ENCODE measurements around the gene TNS1.
"Not testable (repeated sequence)": the region's sequence is repeated elsewhere in the genome, so short reads cannot be mapped to it uniquely, and the experiment has no call there.

Gene TNS1

GRCh38 chr2:217789003-217789735, 213.6 kb downstream of the TNS1 start:
- DNase-seq (ENCODE audit: low read depth in 4 of 4, low spot score in 1 of 4), result peak; percentile 53 to 65 (median 62)

- no peak for DNase-seq (ENCODE audit: low read depth in 4 of 4, low spot score in 1 of 4)
Observed at GRCh38 chr2:217788669-217789002, 214.2 kb downstream of the TNS1 start.

DNA sequence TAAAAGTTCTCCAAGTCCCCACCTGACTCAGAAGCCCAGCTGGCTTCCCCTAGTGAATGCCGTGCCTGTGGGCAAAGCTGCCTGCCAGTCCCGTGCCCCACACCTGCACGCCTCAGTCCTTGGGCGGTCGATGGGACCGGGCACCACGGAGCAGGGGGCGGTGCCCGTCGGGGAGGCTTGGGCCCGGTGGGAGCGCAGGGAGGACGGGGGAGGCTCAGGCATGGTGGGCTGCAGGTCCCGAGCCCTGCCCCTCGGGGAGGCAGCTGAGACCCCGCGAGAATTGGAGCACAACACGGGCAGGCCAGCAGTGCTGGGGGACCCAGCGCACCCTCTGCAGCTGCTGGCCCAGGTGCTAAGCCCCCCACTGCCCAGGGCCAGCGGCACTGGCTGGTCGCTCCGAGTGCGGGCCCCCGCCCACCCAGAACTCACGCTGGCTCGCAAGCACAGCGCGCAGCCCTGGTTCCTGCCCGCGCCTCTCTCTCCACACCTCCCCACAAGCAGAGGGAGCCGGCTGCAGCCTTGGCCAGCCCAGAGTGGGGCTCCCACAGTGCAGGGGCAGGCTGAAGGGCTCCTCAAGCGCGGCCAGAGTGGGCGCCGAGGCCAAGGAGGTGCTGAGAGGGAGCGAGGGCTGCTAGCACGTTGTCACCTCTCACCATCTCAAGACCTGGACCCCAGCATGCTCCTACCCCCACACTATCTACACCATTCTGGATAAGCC, 215.5 kb downstream of the TNS1 start:
- no peak for DNase-seq (ENCODE audit: low read depth in 4 of 4, low spot score in 1 of 4)

- DNase-seq (ENCODE audit: low read depth in 4 of 4, low spot score in 1 of 4), result not testable (repeated sequence)
Observed at GRCh38 chr2:217786560-217786959, 216.2 kb downstream of the TNS1 start.

DNA sequence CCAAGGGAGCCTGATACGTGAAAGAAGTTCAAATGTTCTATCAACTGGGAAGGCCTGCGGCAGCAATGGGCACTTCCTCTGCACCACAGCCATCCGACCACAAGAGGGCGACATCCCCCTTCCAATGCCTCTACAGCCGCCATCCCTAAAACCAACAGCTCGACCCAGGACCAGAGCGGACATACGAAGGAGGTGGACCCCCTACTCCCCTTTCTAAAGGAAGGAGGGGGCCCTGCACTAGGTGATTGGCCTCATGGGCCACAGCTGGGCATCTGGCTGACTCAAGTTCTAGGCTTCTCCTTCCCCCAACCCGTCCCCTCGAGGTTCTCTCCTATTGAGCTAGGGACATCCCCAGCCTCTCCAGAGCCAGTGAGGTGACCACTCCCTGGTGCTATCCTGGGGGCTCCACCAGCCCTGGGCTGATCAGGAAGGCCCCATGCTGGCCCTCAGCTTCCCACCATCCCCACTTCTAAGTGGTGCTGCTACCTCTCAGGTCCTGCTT, 217.2 kb downstream of the TNS1 start:
- DNase-seq (ENCODE audit: low read depth in 4 of 4, low spot score in 1 of 4), result peak; percentile 46 to 79 (median 60)

GRCh38 chr2:217784996-217785543, 217.7 kb downstream of the TNS1 start:
- DNase-seq (ENCODE audit: low read depth in 4 of 4, low spot score in 1 of 4), result no peak

GRCh38 chr2:217783243-217783642, 219.6 kb downstream of the TNS1 start:
- no peak for DNase-seq (ENCODE audit: low read depth in 4 of 4, low spot score in 1 of 4)

DNA sequence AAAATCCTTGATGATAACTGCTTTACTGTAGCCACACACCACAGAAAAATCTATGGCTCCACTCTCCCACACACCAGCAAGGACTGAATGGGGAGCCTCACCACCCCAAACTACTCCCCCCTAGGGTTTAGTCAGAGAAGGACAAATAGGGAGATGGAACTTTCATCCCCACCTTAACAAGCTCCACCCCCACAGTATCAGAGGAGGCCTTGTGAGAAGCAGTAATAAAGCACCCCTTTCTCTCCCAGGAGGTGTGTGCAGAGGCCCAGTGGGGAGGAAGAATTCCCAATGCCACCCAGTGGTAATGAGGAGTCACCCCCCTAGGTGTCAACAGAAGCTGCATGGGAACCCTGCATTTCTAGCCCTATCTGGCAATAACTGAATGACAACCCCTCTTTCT, 224.9 kb downstream of the TNS1 start:
- no peak for DNase-seq (ENCODE audit: low read depth in 4 of 4, low spot score in 1 of 4)

GRCh38 chr2:217776631-217777030, 226.2 kb downstream of the TNS1 start:
- no peak for DNase-seq (ENCODE audit: low read depth in 4 of 4, low spot score in 1 of 4)

- DNase-seq (ENCODE audit: low read depth in 4 of 4, low spot score in 1 of 4), result no peak
Observed at GRCh38 chr2:217775920-217776503, 226.8 kb downstream of the TNS1 start.

GRCh38 chr2:217774232-217774631, 228.6 kb downstream of the TNS1 start:
- DNase-seq (ENCODE audit: low read depth in 4 of 4, low spot score in 1 of 4), result no peak

- DNase-seq (ENCODE audit: low read depth in 4 of 4, low spot score in 1 of 4), result no peak
Observed at GRCh38 chr2:217773539-217773938, 229.3 kb downstream of the TNS1 start.

DNA sequence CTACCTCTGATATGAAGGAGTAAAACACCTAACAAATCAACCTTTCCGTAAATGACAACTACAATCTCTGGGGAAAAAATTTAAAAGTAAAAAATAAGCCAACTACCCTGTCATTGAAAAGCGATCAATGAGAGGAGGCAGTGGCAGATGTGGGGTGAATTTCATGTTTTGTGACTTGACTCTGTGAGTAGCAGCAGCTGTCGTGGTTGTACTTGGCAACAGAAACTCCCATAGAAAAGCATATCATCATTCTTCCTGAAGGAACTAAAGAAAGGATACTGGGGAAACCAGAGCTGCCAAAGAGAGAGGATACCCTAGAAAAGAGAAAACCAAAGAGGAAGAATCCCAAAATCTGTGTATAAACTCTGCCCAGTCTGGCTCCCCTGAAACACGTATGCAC, 236.4 kb downstream of the TNS1 start:
- no peak for DNase-seq (ENCODE audit: low read depth in 4 of 4, low spot score in 1 of 4)

DNA sequence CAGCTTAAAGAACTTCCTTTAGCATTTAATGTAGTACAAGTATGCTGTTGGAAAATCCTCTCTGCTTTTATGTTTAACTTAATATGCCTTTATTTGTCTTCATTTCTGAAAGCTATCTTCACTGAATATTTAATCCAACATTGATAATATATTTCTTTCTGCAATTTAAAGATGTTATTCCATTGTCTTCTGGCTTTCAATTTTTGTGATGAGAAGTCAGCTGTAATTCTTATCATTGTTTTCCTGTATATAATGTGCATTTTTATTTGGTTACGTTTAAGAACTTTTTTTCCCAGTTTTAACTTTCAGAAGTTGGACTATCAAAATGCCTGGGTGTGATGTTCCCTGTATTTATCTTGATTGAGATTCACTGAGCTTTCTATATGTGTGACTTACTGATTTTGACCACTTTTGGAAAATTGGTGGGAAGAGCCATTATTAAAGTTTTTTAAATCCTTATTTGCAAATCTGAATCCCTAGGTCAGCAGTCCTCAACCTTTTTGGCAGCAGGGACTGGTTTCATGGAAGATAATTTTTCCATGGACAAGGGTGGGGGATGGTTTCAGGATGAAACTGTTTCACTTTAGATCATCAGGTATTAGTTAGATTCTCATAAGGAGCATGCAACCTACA, 241.0 kb downstream of the TNS1 start:
- DNase-seq (ENCODE audit: low read depth in 4 of 4, low spot score in 1 of 4), result no peak

- no peak for DNase-seq (ENCODE audit: low read depth in 4 of 4, low spot score in 1 of 4)
Observed at GRCh38 chr2:217759991-217760390, 242.8 kb downstream of the TNS1 start.

DNA sequence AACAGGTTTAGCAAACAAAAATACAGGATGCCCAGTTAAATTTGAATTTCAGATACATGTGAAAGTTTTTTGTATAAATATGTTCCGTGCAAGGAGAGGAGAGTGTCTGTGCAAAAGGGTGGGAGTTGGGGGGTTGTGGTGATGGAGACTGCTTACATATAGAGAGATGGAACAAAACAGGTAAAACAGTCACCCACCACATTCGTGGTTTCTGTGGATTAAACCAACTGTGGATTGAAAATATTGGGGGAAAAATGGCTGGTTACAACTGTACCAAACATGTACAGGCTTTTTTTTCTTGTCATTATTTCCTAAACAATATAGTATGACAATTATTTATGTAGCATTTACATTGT, 245.7 kb downstream of the TNS1 start:
- no peak for DNase-seq (ENCODE audit: low read depth in 4 of 4, low spot score in 1 of 4)

DNA sequence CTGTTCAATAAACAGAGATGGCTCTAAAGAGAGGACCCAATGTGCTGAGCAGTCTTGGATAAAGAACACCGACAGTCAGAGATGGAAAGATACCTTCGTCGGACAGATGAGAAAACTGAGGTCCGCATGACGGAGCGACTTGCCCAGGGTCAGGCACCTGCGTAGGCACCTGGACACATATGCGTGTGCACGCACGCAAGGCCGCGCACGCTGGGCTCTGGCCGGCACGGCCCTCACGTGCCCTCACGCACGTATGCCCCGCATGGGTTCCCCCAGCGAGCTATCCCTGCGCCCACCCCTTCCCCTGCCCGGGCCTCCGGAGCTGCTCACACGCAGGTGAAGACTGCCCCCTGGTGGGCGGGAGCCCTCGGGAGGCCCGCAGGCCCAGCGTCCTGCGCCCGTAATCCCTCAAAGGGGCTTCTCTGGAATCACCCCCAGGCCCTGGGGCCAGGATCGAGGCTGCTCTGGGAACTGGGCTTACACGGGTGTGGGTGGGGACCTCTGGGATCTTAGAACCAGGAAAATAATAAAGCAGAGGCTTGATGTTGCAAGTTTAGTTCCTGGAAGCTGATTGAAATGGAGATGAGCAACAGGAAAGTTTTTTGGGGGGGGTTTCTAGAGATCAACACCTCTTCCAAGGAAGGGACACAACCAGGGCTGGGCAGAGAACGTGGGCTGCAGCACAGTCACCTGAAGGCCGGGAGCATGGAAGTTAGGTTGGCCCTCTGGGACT, 246.3 kb downstream of the TNS1 start:
- DNase-seq (ENCODE audit: low read depth in 4 of 4, low spot score in 1 of 4), result peak; percentile 37 to 75 (median 62)

- no peak for DNase-seq (ENCODE audit: low read depth in 4 of 4, low spot score in 1 of 4)
Observed at GRCh38 chr2:217755027-217755745, 247.6 kb downstream of the TNS1 start.

GRCh38 chr2:217753460-217754200, 249.2 kb downstream of the TNS1 start:
- no peak for DNase-seq (ENCODE audit: low read depth in 4 of 4, low spot score in 1 of 4)
